Neural cell (in vitro differentiated cells): Measurements from ENCODE around the gene PTGES.

ENCODE experiments used
- EP300 ChIP-seq: fragments of 450-650 bp; conservative IDR thresholded peaks from 2 replicates; pipeline ENCODE4 v1.6.1; 2014; ENCODE audit warnings: antibody characterized with exemption, mild to moderate bottlenecking, moderate library complexity; ENCODE audit not compliant: poor library complexity, severe bottlenecking
- EZH2 ChIP-seq: fragments of 200-600, 300-800 bp; shearing (Covaris generic), sonication (generic); IDR thresholded peaks from 2 replicates; pipeline ENCODE4 v1.6.1; 2014; ENCODE audit warnings: antibody characterized with exemption, low read length, borderline replicate concordance, mild to moderate bottlenecking; ENCODE audit not compliant: insufficient read depth, poor library complexity, severe bottlenecking
- RAD21 ChIP-seq: fragments of 450-650 bp; conservative IDR thresholded peaks from 2 replicates; pipeline ENCODE4 v1.6.1; 2014; ENCODE audit warnings: antibody characterized with exemption, mild to moderate bottlenecking, moderate library complexity
- TAF1 ChIP-seq: IDR thresholded peaks from 2 replicates; pipeline ENCODE4 v1.6.1; 2012; ENCODE audit warnings: low read depth
- TF ChIP-seq, protein P1 (sequence below): fragments of 450-650 bp; IDR thresholded peaks from 2 replicates; pipeline ENCODE4 v1.5.1; 2014; ENCODE audit warnings: antibody characterized with exemption, mild to moderate bottlenecking, moderate library complexity; ENCODE audit not compliant: poor library complexity, severe bottlenecking
- TF ChIP-seq, protein P2 (sequence below): IDR thresholded peaks from 2 replicates; pipeline ENCODE4 v1.6.1; 2012; ENCODE audit warnings: borderline replicate concordance

DNA sequence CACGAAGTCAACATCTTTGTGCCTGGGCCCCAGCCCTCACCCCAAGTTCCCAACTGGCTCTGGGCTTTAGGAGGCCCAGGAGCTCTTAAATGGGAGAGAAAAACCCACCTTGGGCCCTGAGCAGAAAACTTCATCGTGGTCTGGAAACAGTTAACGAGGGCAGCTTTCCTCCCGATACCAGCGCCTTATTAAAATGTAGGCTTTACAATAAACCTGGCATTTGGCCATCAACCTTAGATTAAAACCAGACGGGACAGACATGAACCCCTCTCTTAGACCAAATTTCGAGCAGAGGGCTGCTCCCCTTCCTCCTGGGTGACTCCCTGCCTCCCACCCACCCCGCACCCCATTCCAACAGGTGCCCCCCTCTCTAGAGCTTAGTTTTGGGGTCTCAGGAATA, 48.0 kb downstream of the PTGES start:
- TF ChIP-seq, protein P1, sequence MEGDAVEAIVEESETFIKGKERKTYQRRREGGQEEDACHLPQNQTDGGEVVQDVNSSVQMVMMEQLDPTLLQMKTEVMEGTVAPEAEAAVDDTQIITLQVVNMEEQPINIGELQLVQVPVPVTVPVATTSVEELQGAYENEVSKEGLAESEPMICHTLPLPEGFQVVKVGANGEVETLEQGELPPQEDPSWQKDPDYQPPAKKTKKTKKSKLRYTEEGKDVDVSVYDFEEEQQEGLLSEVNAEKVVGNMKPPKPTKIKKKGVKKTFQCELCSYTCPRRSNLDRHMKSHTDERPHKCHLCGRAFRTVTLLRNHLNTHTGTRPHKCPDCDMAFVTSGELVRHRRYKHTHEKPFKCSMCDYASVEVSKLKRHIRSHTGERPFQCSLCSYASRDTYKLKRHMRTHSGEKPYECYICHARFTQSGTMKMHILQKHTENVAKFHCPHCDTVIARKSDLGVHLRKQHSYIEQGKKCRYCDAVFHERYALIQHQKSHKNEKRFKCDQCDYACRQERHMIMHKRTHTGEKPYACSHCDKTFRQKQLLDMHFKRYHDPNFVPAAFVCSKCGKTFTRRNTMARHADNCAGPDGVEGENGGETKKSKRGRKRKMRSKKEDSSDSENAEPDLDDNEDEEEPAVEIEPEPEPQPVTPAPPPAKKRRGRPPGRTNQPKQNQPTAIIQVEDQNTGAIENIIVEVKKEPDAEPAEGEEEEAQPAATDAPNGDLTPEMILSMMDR = no peak
- TF ChIP-seq, protein P2, sequence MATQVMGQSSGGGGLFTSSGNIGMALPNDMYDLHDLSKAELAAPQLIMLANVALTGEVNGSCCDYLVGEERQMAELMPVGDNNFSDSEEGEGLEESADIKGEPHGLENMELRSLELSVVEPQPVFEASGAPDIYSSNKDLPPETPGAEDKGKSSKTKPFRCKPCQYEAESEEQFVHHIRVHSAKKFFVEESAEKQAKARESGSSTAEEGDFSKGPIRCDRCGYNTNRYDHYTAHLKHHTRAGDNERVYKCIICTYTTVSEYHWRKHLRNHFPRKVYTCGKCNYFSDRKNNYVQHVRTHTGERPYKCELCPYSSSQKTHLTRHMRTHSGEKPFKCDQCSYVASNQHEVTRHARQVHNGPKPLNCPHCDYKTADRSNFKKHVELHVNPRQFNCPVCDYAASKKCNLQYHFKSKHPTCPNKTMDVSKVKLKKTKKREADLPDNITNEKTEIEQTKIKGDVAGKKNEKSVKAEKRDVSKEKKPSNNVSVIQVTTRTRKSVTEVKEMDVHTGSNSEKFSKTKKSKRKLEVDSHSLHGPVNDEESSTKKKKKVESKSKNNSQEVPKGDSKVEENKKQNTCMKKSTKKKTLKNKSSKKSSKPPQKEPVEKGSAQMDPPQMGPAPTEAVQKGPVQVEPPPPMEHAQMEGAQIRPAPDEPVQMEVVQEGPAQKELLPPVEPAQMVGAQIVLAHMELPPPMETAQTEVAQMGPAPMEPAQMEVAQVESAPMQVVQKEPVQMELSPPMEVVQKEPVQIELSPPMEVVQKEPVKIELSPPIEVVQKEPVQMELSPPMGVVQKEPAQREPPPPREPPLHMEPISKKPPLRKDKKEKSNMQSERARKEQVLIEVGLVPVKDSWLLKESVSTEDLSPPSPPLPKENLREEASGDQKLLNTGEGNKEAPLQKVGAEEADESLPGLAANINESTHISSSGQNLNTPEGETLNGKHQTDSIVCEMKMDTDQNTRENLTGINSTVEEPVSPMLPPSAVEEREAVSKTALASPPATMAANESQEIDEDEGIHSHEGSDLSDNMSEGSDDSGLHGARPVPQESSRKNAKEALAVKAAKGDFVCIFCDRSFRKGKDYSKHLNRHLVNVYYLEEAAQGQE = no peak
- TF ChIP-seq EZH2 = no peak
- no peak for TF ChIP-seq TAF1
- no peak for TF ChIP-seq EP300
- no peak for TF ChIP-seq RAD21
